Measurements from ENCODE around the gene FOXC1. TPM values are rescaled to one million over a fixed set of nuclear protein-coding genes. Genes with fewer than 3 reads are reported as not detected.

Gene FOXC1
- total and polyA plus RNA-seq, 4 donors = 0.08 to 0.33 (median 0.14) TPM

GRCh38 chr6:1622220-1622850 is 12.6 kb downstream of the FOXC1 start:
- no peak overlapping the region for H3K9ac ChIP-seq (ENCODE audit: low read depth in 1 of 2, low read length in 2 of 2)
- H3K27ac ChIP-seq (ENCODE audit: low read depth in 1 of 2, low read length in 2 of 2) = no peak overlapping the region

More at GRCh38 chr6:1622220-1622850, 12.6 kb downstream of the FOXC1 start:
- H3K27me3 ChIP-seq (ENCODE audit: control insufficient read depth in 4 of 4, insufficient read depth in 4 of 4, low read length in 3 of 4) = peaks cover 0 to 19% (median 11%) of the 10 kb centered on the region in 4 donors
- TF ChIP-seq REST (IDR thresholded peaks at IDR 0.05) (no peak), JUND (IDR thresholded peaks at IDR 0.05) (no peak), GABPA (IDR thresholded peaks at IDR 0.05 in 1 of 2, conservative IDR thresholded peaks at IDR 0.05 in 1 of 2) (no peak), NR2F2 (IDR thresholded peaks at IDR 0.05) (no peak), HNF4G (IDR thresholded peaks at IDR 0.05) (no peak), RXRA (IDR thresholded peaks at IDR 0.05) (no peak), ZBTB33 (IDR thresholded peaks at IDR 0.05) (no peak), FOXA1 (IDR thresholded peaks at IDR 0.05) (no peak), ATF3 (IDR thresholded peaks at IDR 0.05) (no peak), TAF1 (conservative IDR thresholded peaks at IDR 0.05) (no peak), YY1 (IDR thresholded peaks at IDR 0.05) (no peak), HNF4A (conservative IDR thresholded peaks at IDR 0.05) (no peak), MAX (IDR thresholded peaks at IDR 0.05) (no peak), EGR1 (IDR thresholded peaks at IDR 0.05; ENCODE audit: low read depth in 2 of 2) (no peak), CTCF (IDR thresholded peaks at IDR 0.05; ENCODE audit: low read depth, low read length, missing input control) (no peak), RAD21 (IDR thresholded peaks at IDR 0.05) (no peak)
- no peak for DNase-seq (ENCODE audit: low spot score)
- H3K36me3 ChIP-seq (ENCODE audit: control insufficient read depth in 4 of 4, insufficient read depth in 3 of 4, low read depth in 1 of 4, low read length in 3 of 4) = peaks cover 0 to 2% (median 0%) of the 10 kb centered on the region in 4 donors
- no peaks in the 10 kb centered on the region for H3K9me3 ChIP-seq (ENCODE audit: control insufficient read depth in 4 of 4, low read length in 3 of 4)
- H3K4me1 ChIP-seq (ENCODE audit: control insufficient read depth in 4 of 4, insufficient read depth in 4 of 4, low read length in 3 of 4) = peaks cover 5 to 28% (median 12%) of the 10 kb centered on the region in 4 donors
- no peak overlapping the region for H3K4me3 ChIP-seq (ENCODE audit: low read depth in 1 of 3, low read length in 3 of 3)
- WGBS = 95% methylated on average over 15 of the region's 15 CpGs
